Activated T-helper 2 cell treated with anti-CD3 and anti-CD28 coated beads, Interferon-gamma antibody, Interleukin-2, Interleukin-4, amounts not matched to agents 10 μg/mL and 5 μg/mL and 100 μg/mL, durations not matched to agents 14 hours and 24 hours and 36 hours (primary cell): Measurements from ENCODE around the gene TBL1X. TPM values are rescaled to one million over a fixed set of nuclear protein-coding genes. Genes with fewer than 3 reads are reported as not detected.

Experiments
- DNase-seq: peaks from one replicate; pipeline ENCODE4 v3.0.0; 2021; ENCODE audit warnings: low spot score
- H3K27ac Mint-ChIP-seq: one replicate; pipeline ENCODE4 v1.8.0; 2021; ENCODE audit warnings: mixed read lengths
- H3K27me3 Mint-ChIP-seq: one replicate; pipeline ENCODE4 v1.8.0; 2021; ENCODE audit warnings: low read depth, mixed read lengths
- H3K36me3 Mint-ChIP-seq: one replicate; pipeline ENCODE4 v1.8.0; 2021; ENCODE audit warnings: low read depth, mixed read lengths
- H3K4me1 Mint-ChIP-seq: one replicate; pipeline ENCODE4 v1.8.0; 2021; ENCODE audit warnings: low read depth, mixed read lengths
- H3K4me3 Mint-ChIP-seq: one replicate; pipeline ENCODE4 v1.8.0; 2021; ENCODE audit warnings: low read depth, mild to moderate bottlenecking, moderate library complexity, mixed read lengths
- H3K9me3 Mint-ChIP-seq: one replicate; pipeline ENCODE4 v1.8.0; 2021; ENCODE audit warnings: mixed read lengths
- intact Hi-C: fragments of 100-400 bp; cut with micrococcal nuclease; formaldehyde crosslinking; loops from one replicate; pipeline ENCODE4 v1.15.1; 2023
- total RNA-seq: library from RNA; stranded (reverse); gene quantifications from 2 replicates; pipeline ENCODE4 v1.2.3, GENCODE V29; 2022

TBL1X gene
- total RNA-seq, 1 donor from 2014 or later, result 53.2 TPM

GRCh38 chrX:9561199-9561598 is 96.3 kb downstream of the TBL1X start:
- Mint-ChIP-seq H3K36me3 (peaks cover 35% of the 10 kb centered on the region), H3K4me1 (peaks cover 15% of the 10 kb centered on the region), H3K9me3 (no peaks in the 10 kb centered on the region), H3K4me3 (no peak overlapping the region), H3K27ac (no peak overlapping the region), H3K27me3 (no peaks in the 10 kb centered on the region)
- intact Hi-C loops, result no loop called here
- no peak for DNase-seq

- no peak for DNase-seq
- Mint-ChIP-seq H3K36me3 (peaks cover 32% of the 10 kb centered on the region), H3K4me1 (peaks cover 25% of the 10 kb centered on the region), H3K4me3 (no peak overlapping the region), H3K27ac (no peak overlapping the region), H3K9me3 (no peaks in the 10 kb centered on the region), H3K27me3 (no peaks in the 10 kb centered on the region)
- intact Hi-C loops, result no loop called here
Observed at GRCh38 chrX:9562851-9563250, 98.0 kb downstream of the TBL1X start.

GRCh38 chrX:9566150-9566621 is 101.3 kb downstream of the TBL1X start:
- no peaks in the 10 kb centered on the region for H3K9me3 Mint-ChIP-seq
- no peaks in the 10 kb centered on the region for H3K27me3 Mint-ChIP-seq
- intact Hi-C loops, result no loop called here
- H3K4me1 Mint-ChIP-seq, result peaks cover 25% of the 10 kb centered on the region
- no peak overlapping the region for H3K27ac Mint-ChIP-seq
- peaks cover 27% of the 10 kb centered on the region for H3K36me3 Mint-ChIP-seq
- peak overlapping the region; percentile 2 for H3K4me3 Mint-ChIP-seq
- DNase-seq, result no peak

DNA sequence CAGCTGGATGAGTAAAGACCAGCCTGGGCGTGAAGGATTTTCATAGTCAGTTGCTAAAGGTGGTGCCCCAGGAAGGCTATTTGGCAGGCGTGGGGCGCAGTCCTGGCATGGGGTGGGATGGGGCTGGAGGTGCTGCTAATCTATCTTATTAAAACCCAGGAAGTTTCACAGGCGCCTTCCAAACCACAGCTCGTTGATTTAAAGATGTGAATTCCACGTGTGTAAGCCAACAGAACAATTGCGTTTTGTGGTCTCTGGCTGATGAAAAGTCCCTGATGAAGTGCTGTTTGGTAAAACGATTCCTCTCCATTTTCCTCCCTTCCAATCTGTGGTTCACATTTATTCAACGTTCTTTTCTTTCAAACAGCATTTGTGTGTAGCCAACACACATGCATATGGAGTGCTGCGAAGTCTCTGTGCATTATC is 105.0 kb downstream of the TBL1X start:
- H3K4me1 Mint-ChIP-seq, result peaks cover 27% of the 10 kb centered on the region
- DNase-seq, result no peak
- no peak overlapping the region for H3K27ac Mint-ChIP-seq
- H3K36me3 Mint-ChIP-seq, result peaks cover 18% of the 10 kb centered on the region
- intact Hi-C loops, result no loop called here
- H3K4me3 Mint-ChIP-seq, result no peak overlapping the region
- no peaks in the 10 kb centered on the region for H3K9me3 Mint-ChIP-seq
- H3K27me3 Mint-ChIP-seq, result no peaks in the 10 kb centered on the region

GRCh38 chrX:9573282-9574106 is 108.6 kb downstream of the TBL1X start:
- Mint-ChIP-seq H3K27me3 (no peaks in the 10 kb centered on the region), H3K4me1 (peaks cover 14% of the 10 kb centered on the region), H3K36me3 (peaks cover 28% of the 10 kb centered on the region), H3K9me3 (no peaks in the 10 kb centered on the region), H3K4me3 (no peak overlapping the region), H3K27ac (no peak overlapping the region)
- intact Hi-C loops, result no loop called here
- DNase-seq, result no peak

DNA sequence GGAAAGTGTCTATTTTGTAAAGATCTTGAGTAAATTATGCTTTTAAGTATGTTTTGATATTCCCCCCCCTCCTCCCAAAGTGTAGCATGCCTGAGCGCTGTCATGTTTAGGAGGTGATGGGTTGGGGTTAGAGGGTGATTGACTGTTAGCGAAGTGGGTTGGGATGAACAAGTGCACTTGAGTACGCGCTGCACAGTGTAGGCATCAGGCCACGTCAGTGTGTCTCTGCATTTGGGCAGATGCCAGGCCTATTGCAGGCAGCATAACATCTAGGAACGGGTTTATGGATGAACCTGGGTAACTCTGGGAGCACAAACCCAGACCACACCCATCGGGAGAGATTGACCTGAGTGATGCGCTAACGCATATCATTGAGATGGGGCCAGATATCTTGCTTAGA is 111.2 kb downstream of the TBL1X start:
- no peak overlapping the region for H3K27ac Mint-ChIP-seq
- intact Hi-C loops, result no loop called here
- no peaks in the 10 kb centered on the region for H3K9me3 Mint-ChIP-seq

GRCh38 chrX:9577555-9577954 is 112.7 kb downstream of the TBL1X start:
- intact Hi-C loops, result no loop called here

More for the DNA sequence above, 111.2 kb downstream of the TBL1X start:
- H3K4me1 Mint-ChIP-seq, result peaks cover 14% of the 10 kb centered on the region
- peaks cover 28% of the 10 kb centered on the region for H3K36me3 Mint-ChIP-seq
- no peak overlapping the region for H3K4me3 Mint-ChIP-seq
- DNase-seq, result no peak
- no peaks in the 10 kb centered on the region for H3K27me3 Mint-ChIP-seq

GRCh38 chrX:9578083-9578779 is 113.4 kb downstream of the TBL1X start:
- H3K27me3 Mint-ChIP-seq, result no peaks in the 10 kb centered on the region
- peaks cover 3% of the 10 kb centered on the region for H3K4me1 Mint-ChIP-seq
- DNase-seq, result no peak
- H3K9me3 Mint-ChIP-seq, result no peaks in the 10 kb centered on the region
- no peak overlapping the region for H3K27ac Mint-ChIP-seq
- intact Hi-C loops, result no loop called here
- H3K4me3 Mint-ChIP-seq, result no peak overlapping the region
- peaks cover 18% of the 10 kb centered on the region for H3K36me3 Mint-ChIP-seq

More at GRCh38 chrX:9577555-9577954, 112.7 kb downstream of the TBL1X start:
- peaks cover 6% of the 10 kb centered on the region for H3K4me1 Mint-ChIP-seq
- no peaks in the 10 kb centered on the region for H3K27me3 Mint-ChIP-seq
- peaks cover 21% of the 10 kb centered on the region for H3K36me3 Mint-ChIP-seq
- no peak overlapping the region for H3K4me3 Mint-ChIP-seq
- no peaks in the 10 kb centered on the region for H3K9me3 Mint-ChIP-seq
- no peak overlapping the region for H3K27ac Mint-ChIP-seq
- no peak for DNase-seq

GRCh38 chrX:9581771-9582385 is 117.0 kb downstream of the TBL1X start:
- Mint-ChIP-seq H3K4me3 (no peak overlapping the region), H3K36me3 (peaks cover 7% of the 10 kb centered on the region), H3K27ac (no peak overlapping the region), H3K27me3 (no peaks in the 10 kb centered on the region), H3K4me1 (peaks cover 7% of the 10 kb centered on the region), H3K9me3 (no peaks in the 10 kb centered on the region)
- DNase-seq, result no peak
- intact Hi-C loops, result no loop called here

- Mint-ChIP-seq H3K27ac (no peak overlapping the region), H3K36me3 (peaks cover 4% of the 10 kb centered on the region), H3K9me3 (no peaks in the 10 kb centered on the region), H3K4me3 (no peak overlapping the region), H3K4me1 (peaks cover 5% of the 10 kb centered on the region), H3K27me3 (no peaks in the 10 kb centered on the region)
- DNase-seq, result no peak
- intact Hi-C loops, result no loop called here
Observed at GRCh38 chrX:9582956-9583355, 118.1 kb downstream of the TBL1X start.

DNA sequence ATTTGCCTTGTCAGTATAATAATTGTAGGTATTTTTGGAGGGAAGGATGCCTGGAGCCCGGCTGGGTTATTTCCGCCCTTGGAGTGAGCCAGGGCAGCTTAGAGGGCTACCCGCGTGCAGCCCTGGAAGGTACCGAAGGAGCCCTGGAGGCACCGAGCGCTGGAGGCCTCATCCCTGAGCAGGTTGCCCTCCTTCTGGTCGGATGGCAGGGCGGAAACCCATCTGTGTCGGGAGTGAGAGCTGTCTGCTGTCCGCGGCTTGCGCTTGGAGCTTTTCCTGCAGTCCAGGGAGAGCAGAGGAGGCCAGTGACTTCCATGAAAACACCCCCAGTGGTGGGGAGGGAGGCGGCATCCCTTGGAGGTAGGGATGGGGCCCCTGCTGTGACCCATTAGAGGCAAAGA is 122.1 kb downstream of the TBL1X start:
- Mint-ChIP-seq H3K4me1 (peaks cover 5% of the 10 kb centered on the region), H3K4me3 (no peak overlapping the region), H3K27ac (no peak overlapping the region), H3K9me3 (peaks cover 1% of the 10 kb centered on the region), H3K27me3 (no peaks in the 10 kb centered on the region), H3K36me3 (peaks cover 14% of the 10 kb centered on the region)
- no peak for DNase-seq
- intact Hi-C loops, result no loop called here

DNA sequence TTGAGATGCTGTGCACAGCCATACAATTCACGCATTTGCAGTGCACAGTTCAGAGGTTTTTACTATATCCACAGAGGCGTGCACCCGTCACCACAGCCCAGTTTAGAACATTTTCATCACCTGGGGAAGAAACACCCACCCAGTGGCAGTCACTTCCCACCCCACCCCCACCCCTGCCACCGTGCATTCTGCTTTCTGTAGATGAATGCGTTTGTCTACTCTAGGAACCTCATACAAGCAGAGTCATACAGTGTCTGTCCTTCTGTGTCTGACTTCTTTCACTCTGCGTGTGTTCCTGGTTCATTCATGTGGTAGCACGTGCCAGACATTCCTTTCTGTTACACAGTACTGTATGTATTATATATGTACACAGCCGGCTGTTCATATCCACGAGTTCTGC is 122.8 kb downstream of the TBL1X start:
- Mint-ChIP-seq H3K27ac (no peak overlapping the region), H3K4me3 (no peak overlapping the region), H3K9me3 (peaks cover 3% of the 10 kb centered on the region), H3K27me3 (no peaks in the 10 kb centered on the region), H3K4me1 (peaks cover 5% of the 10 kb centered on the region), H3K36me3 (peaks cover 19% of the 10 kb centered on the region)
- no peak for DNase-seq
- intact Hi-C loops, result no loop called here

- Mint-ChIP-seq H3K4me3 (no peak overlapping the region), H3K9me3 (peaks cover 3% of the 10 kb centered on the region), H3K27me3 (no peaks in the 10 kb centered on the region), H3K36me3 (peaks cover 18% of the 10 kb centered on the region), H3K4me1 (no peaks in the 10 kb centered on the region), H3K27ac (no peak overlapping the region)
- intact Hi-C loops, result no loop called here
- DNase-seq, result no peak
Observed at GRCh38 chrX:9591496-9591895, 126.6 kb downstream of the TBL1X start.
